Caco-2 (cell line): ENCODE measurements around the gene KNDC1. TPM values are rescaled to one million over a fixed set of nuclear protein-coding genes. Genes with fewer than 3 reads are reported as not detected.

Experiments used
- BruUV-seq: library from RNA; stranded (reverse); fragments of 400-500 nt; replicated peaks from 2 replicates; lab custom pipeline; 2021; lab: Mats Ljungman, UMichigan
- CTCF ChIA-PET: fragments of 300-600 bp; sonication (Branson Sonifier 250); formaldehyde crosslinking; loops from one replicate; lab custom pipeline; 2022; ENCODE audit warnings: antibody characterized with exemption; lab: Charles Lee
- POLR2A ChIA-PET: fragments of 300-600 bp; sonication (Branson Sonifier 250); formaldehyde crosslinking; loops from one replicate; lab custom pipeline; 2022; ENCODE audit warnings: antibody characterized with exemption; lab: Charles Lee
- DNase-seq, 2 experiments: peaks; one replicate each; pipeline versions ENCODE4 v3.0.0 to v3.0.0-alpha.2; 2020 to 2022
- H3K27me3 ChIP-seq: replicated peaks from 2 replicates; pipeline ENCODE4 v1.6.0; 2011; ENCODE audit warnings: low read length; ENCODE audit not compliant: control insufficient read depth, insufficient read depth
- H3K36me3 ChIP-seq: 2 replicates; pipeline ENCODE4 v1.5.1; 2011; ENCODE audit warnings: low read length; ENCODE audit not compliant: control insufficient read depth, insufficient read depth
- H3K4me1 ChIP-seq: fragments of 250-450 bp; sonication (Bioruptor Pico); 2 replicates; pipeline ENCODE4 v1.5.1; 2020; ENCODE audit warnings: mild to moderate bottlenecking
- H3K4me3 ChIP-seq: 2 replicates; pipeline ENCODE4 v1.5.1; 2011; ENCODE audit warnings: low read depth, mild to moderate bottlenecking, control low read depth, low read length
- H3K9me3 ChIP-seq: fragments of 250-450 bp; sonication (Bioruptor Pico); 2 replicates; pipeline ENCODE4 v1.5.1; 2020; ENCODE audit warnings: mild to moderate bottlenecking, moderate library complexity
- H3K27ac Mint-ChIP-seq: one replicate; pipeline ENCODE4 v1.8.0; 2022; ENCODE audit warnings: mixed read lengths; ENCODE audit not compliant: unreplicated experiment
- H3K27me3 Mint-ChIP-seq: one replicate; pipeline ENCODE4 v1.8.0; 2022; ENCODE audit warnings: mixed read lengths; ENCODE audit not compliant: insufficient read depth, unreplicated experiment
- H3K36me3 Mint-ChIP-seq: one replicate; pipeline ENCODE4 v1.8.0; 2022; ENCODE audit warnings: mild to moderate bottlenecking, mixed read lengths; ENCODE audit not compliant: insufficient read depth, unreplicated experiment
- H3K4me1 Mint-ChIP-seq: one replicate; pipeline ENCODE4 v1.8.0; 2022; ENCODE audit warnings: low read depth, mixed read lengths; ENCODE audit not compliant: unreplicated experiment
- H3K4me3 Mint-ChIP-seq: one replicate; pipeline ENCODE4 v1.8.0; 2022; ENCODE audit warnings: mild to moderate bottlenecking, moderate library complexity, mixed read lengths; ENCODE audit not compliant: unreplicated experiment
- H3K9me3 Mint-ChIP-seq: one replicate; pipeline ENCODE4 v1.8.0; 2022; ENCODE audit warnings: mixed read lengths; ENCODE audit not compliant: unreplicated experiment
- intact Hi-C: fragments of 100-400 bp; cut with micrococcal nuclease; formaldehyde crosslinking; loops from one replicate; pipeline ENCODE4 v1.10.0; 2022; ENCODE audit not compliant: unreplicated experiment
- total RNA-seq: library from RNA; stranded (reverse); gene quantifications from 2 replicates; pipeline ENCODE4 v1.2.3, GENCODE V29; 2022
- TF ChIP-seq, protein P1 (sequence below), 2 experiments: fragments of 200-600 bp in 1 of 2; IDR thresholded peaks; 1 replicate in 1 of 2; 2 replicates in 1 of 2; pipeline versions ENCODE4 v1.5.1 to v1.8.0; 2011 to 2022; ENCODE audit warnings: antibody characterized with exemption in 1 of 2, control low read depth in 1 of 2, inconsistent platforms in 1 of 2, low read depth in 1 of 2, low read length in 1 of 2, mild to moderate bottlenecking in 1 of 2, moderate library complexity in 1 of 2; ENCODE audit not compliant: insufficient read depth in 1 of 2, severe bottlenecking in 1 of 2, unreplicated experiment in 1 of 2

Gene KNDC1
- total RNA-seq, 1 experiment from 2014 or later, result 3.2 TPM

DNA sequence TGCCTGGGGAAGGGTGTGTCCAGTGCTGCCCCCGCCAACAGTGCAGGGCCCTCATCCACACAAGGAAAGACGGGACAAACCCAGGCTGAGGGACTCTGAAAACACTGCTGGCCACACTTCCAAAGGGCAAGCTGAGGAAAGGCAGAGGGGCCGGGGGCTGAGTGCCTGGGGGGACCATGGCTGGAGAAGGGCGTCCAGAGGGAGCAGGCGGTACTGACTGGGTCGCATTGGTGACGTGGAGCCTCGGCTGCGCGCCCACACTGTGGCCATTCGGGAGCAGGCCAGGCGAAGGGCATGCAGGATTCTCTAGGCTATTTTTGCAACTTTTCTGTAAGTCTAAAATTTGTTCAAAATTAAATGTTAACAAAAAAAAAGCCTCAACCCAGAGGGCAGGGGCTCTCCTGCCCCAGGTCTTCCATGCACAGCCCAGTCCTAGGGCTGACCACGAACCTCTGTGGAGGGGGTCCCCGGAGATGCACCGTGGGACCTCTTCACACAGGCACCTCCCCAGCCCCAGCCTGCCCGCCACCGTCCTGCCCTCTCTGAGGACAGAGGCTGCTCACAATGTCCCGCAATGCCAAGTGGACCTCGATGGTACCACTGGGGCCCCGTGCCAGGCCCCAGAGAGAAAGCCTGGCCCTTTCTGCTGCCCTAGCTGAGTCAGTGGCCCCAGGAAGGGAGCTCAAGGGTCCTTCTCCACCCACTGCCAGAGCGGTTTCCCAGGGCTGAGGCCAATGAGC is 106.2 kb downstream of the KNDC1 start:
- CTCF ChIA-PET, result interaction anchor here (0.7 kb wide), 1 partner anchor 9 kb away, joined by 3 read pairs; no protein-coding TSS in a partner anchor
- no peak for DNase-seq
- Histone ChIP-seq H3K4me3 (no peak overlapping the region), H3K27me3 (no peaks in the 10 kb centered on the region), H3K36me3 (no peaks in the 10 kb centered on the region), H3K4me1 (peaks cover 13% of the 10 kb centered on the region), H3K9me3 (no peaks in the 10 kb centered on the region)
- Mint-ChIP-seq H3K4me3 (no peak overlapping the region), H3K27me3 (no peaks in the 10 kb centered on the region), H3K4me1 (no peaks in the 10 kb centered on the region), H3K9me3 (no peaks in the 10 kb centered on the region), H3K27ac (no peak overlapping the region), H3K36me3 (peaks cover 11% of the 10 kb centered on the region)
- TF ChIP-seq, protein P1, sequence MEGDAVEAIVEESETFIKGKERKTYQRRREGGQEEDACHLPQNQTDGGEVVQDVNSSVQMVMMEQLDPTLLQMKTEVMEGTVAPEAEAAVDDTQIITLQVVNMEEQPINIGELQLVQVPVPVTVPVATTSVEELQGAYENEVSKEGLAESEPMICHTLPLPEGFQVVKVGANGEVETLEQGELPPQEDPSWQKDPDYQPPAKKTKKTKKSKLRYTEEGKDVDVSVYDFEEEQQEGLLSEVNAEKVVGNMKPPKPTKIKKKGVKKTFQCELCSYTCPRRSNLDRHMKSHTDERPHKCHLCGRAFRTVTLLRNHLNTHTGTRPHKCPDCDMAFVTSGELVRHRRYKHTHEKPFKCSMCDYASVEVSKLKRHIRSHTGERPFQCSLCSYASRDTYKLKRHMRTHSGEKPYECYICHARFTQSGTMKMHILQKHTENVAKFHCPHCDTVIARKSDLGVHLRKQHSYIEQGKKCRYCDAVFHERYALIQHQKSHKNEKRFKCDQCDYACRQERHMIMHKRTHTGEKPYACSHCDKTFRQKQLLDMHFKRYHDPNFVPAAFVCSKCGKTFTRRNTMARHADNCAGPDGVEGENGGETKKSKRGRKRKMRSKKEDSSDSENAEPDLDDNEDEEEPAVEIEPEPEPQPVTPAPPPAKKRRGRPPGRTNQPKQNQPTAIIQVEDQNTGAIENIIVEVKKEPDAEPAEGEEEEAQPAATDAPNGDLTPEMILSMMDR (IDR thresholded peaks at IDR 0.05; ENCODE audit: insufficient read depth in 1 of 2, low read depth in 1 of 2, low read length in 1 of 2, severe bottlenecking in 1 of 2, unreplicated experiment in 1 of 2), result no peak
- intact Hi-C loops, result no loop called here
- POLR2A ChIA-PET, result no interaction called here
- BruUV-seq, result no TSS peak

DNA sequence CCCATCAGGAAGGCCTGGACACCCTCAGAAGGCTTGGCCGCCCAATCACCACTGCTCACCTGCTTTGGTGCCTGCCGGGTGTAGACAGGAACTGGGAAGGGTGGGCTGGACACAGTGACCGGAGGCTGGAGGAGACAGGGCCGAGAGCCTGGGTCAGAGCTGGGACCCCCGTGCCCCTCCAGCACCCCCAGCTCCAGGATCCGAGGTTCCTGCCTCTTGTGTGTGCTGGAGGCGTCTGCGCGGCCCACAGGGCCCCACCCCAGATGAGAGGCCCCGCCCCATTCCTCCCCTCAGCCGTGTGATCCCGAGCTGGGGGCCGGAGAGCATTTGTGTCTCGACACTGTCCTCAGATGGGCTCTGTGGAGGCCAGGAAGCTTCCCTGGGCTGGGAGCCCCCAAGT is 107.3 kb downstream of the KNDC1 start:
- intact Hi-C loops, result no loop called here
- CTCF ChIA-PET, result no interaction called here
- TF ChIP-seq, protein P1 (IDR thresholded peaks at IDR 0.05; ENCODE audit: insufficient read depth in 1 of 2, low read depth in 1 of 2, low read length in 1 of 2, severe bottlenecking in 1 of 2, unreplicated experiment in 1 of 2), result no peak

DNA sequence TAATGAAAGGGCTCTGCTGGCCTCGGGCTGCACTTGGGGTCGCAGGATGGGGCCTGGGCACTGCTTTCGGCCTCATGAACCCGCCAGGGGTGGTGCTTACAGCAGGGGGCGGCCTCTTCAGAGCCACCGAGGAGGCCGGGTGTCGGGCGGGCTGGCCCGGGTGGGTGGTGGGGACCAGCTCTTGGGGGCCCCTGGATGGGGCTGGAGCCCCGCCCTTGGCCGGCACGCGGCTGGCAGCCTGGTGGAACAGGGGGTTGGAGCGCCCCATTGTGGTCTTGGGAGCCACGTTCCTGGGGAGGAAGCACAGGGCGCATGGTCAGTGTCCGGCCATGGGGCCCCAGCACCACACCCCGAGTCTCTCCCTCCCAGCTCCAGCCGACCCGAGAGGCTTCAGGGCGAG is 107.8 kb downstream of the KNDC1 start:
- ChIA-PET POLR2A (no interaction called here), CTCF (no interaction called here)
- H3K27me3 Mint-ChIP-seq, result no peaks in the 10 kb centered on the region
- no peak for DNase-seq
- Histone ChIP-seq H3K27me3 (no peaks in the 10 kb centered on the region), H3K9me3 (no peaks in the 10 kb centered on the region), H3K4me3 (no peak overlapping the region), H3K4me1 (peaks cover 4% of the 10 kb centered on the region), H3K36me3 (no peaks in the 10 kb centered on the region)
- TF ChIP-seq, protein P1 (IDR thresholded peaks at IDR 0.05; ENCODE audit: insufficient read depth in 1 of 2, low read depth in 1 of 2, low read length in 1 of 2, severe bottlenecking in 1 of 2, unreplicated experiment in 1 of 2), result no peak
- H3K4me1 Mint-ChIP-seq, result no peaks in the 10 kb centered on the region
- no peaks in the 10 kb centered on the region for H3K9me3 Mint-ChIP-seq
- no TSS peak for BruUV-seq
- H3K36me3 Mint-ChIP-seq, result peaks cover under 1% of the 10 kb centered on the region
- H3K27ac Mint-ChIP-seq, result no peak overlapping the region
- H3K4me3 Mint-ChIP-seq, result no peak overlapping the region
- intact Hi-C loops, result no loop called here

More for the DNA sequence above, 107.3 kb downstream of the KNDC1 start:
- BruUV-seq, result no TSS peak
- Histone ChIP-seq H3K9me3 (no peaks in the 10 kb centered on the region), H3K36me3 (no peaks in the 10 kb centered on the region), H3K27me3 (no peaks in the 10 kb centered on the region), H3K4me1 (peaks cover 9% of the 10 kb centered on the region), H3K4me3 (no peak overlapping the region)
- POLR2A ChIA-PET, result no interaction called here
- H3K9me3 Mint-ChIP-seq, result no peaks in the 10 kb centered on the region
- H3K4me1 Mint-ChIP-seq, result no peaks in the 10 kb centered on the region
- H3K27me3 Mint-ChIP-seq, result no peaks in the 10 kb centered on the region
- no peak overlapping the region for H3K27ac Mint-ChIP-seq
- no peak for DNase-seq
- no peak overlapping the region for H3K4me3 Mint-ChIP-seq
- H3K36me3 Mint-ChIP-seq, result peaks cover 6% of the 10 kb centered on the region
